Thyroid gland (tissue), 4 donors: ENCODE data around the gene BMERB1. TPM values are rescaled to one million over a fixed set of nuclear protein-coding genes. Genes with fewer than 3 reads are reported as not detected.
"Not testable (repeated sequence)": the region's sequence is repeated elsewhere in the genome, so short reads cannot be mapped to it uniquely, and the experiment has no call there.

Experiments used
- DNase-seq, 2 donors: peaks; one replicate each; pipeline ENCODE4 v3.0.0-alpha.2; 2019
- H3K27ac ChIP-seq, 3 donors: fragments of 200-600 bp; sonication (generic); 1 replicate in 2 of 3; 2 replicates in 1 of 3; pipeline ENCODE4 v1.5.1; 2016 to 2019; ENCODE audit warnings: mild to moderate bottlenecking in 1 of 3, moderate library complexity in 1 of 3
- H3K27me3 ChIP-seq: fragments of 200-600 bp; sonication (generic); one replicate; pipeline ENCODE4 v1.5.1; 2019
- H3K36me3 ChIP-seq, 2 donors: fragments of 200-600 bp; sonication (generic); one replicate each; pipeline ENCODE4 v1.5.1; 2016 to 2019
- H3K4me1 ChIP-seq, 2 donors: fragments of 200-600 bp; sonication (generic); one replicate each; pipeline ENCODE4 v1.5.1; 2017 to 2019
- H3K4me3 ChIP-seq, 3 donors: fragments of 200-600 bp; sonication (generic); replicated peaks in 1 of 3; 1 replicate in 2 of 3; 2 replicates in 1 of 3; pipeline ENCODE4 v1.5.1; 2016; ENCODE audit warnings: mild to moderate bottlenecking in 1 of 3
- H3K9me3 ChIP-seq: fragments of 200-600 bp; sonication (generic); one replicate; pipeline ENCODE4 v1.5.1; 2017
- POLR2A ChIP-seq, 2 donors: fragments of 450-650 bp; IDR thresholded peaks; one replicate each; pipeline ENCODE4 v1.6.1; 2017; ENCODE audit warnings: antibody characterized with exemption in 2 of 2, mild to moderate bottlenecking in 2 of 2, moderate library complexity in 1 of 2
- WGBS, 2 donors: methylation state at CpG; one replicate each; pipeline ENCODE4 v1.1.5; 2017; 5-methylcytosine and 5-hydroxymethylcytosine counted together
- intact Hi-C: fragments of 100-400 bp; cut with DNase I; formaldehyde crosslinking; loops from one replicate; pipeline ENCODE4 v1.15.1; 2023
- total RNA-seq, 4 donors: library from RNA; depleted of rRNA; stranded (reverse); fragments of >200 nt; gene quantifications; one replicate each; pipeline ENCODE4 v1.2.3, GENCODE V29; 2016
- TF ChIP-seq, protein P1 (sequence below), 6 experiments: fragments of 200-600 bp in 3 of 6; fragments of 450-650 bp in 3 of 6; sonication (generic) in 3 of 6; IDR thresholded peaks; one replicate each; pipeline ENCODE4 v1.5.1; 2016 to 2019; ENCODE audit warnings: antibody characterized with exemption in 6 of 6, mild to moderate bottlenecking in 2 of 6, inconsistent platforms in 1 of 6, moderate library complexity in 1 of 6

The BMERB1 gene
- total RNA-seq, 4 donors from 2014 or later: 13.7 to 31.0 (median 23.0) TPM

DNA sequence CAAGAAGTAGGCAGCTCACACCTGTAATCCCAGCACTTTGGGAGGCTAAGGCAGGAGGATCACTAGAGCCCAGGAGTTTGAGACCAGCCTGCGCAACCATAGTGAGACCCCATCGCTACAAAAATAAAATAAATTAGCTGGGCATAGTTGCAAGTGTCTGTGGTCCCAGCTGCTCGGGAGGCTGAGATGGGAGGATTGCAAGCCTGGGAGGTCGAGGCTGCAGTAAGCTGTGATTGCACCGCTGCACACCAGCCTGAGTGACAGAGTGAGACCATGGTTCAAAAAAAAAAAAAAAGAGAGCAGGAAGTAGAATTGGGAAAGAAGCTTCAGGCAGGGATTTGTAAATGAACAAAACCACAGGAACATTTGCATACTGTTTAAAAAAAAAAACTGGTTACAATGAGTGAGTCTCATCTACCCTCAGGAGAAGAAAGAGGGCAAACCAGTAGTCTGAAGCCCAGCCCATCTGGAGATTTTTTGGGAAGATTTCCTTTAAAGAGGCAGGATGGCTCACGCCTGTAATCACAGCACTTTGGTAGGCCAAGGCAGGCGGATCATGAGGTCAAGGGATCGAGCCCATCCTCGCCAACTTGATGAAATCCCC is 30.9 kb upstream of the BMERB1 start:
- Histone ChIP-seq H3K27ac (no peak overlapping the region), H3K4me3 (no peak overlapping the region), H3K9me3 (no peaks in the 10 kb centered on the region), H3K4me1 (no peaks in the 10 kb centered on the region), H3K27me3 (no peaks in the 10 kb centered on the region), H3K36me3 (no peaks in the 10 kb centered on the region)
- intact Hi-C loops: no loop called here
- DNase-seq: no peak
- 91 to 95% methylated on average over 9 of the region's 9 CpGs for WGBS, 2 donors
- TF ChIP-seq, protein P1, sequence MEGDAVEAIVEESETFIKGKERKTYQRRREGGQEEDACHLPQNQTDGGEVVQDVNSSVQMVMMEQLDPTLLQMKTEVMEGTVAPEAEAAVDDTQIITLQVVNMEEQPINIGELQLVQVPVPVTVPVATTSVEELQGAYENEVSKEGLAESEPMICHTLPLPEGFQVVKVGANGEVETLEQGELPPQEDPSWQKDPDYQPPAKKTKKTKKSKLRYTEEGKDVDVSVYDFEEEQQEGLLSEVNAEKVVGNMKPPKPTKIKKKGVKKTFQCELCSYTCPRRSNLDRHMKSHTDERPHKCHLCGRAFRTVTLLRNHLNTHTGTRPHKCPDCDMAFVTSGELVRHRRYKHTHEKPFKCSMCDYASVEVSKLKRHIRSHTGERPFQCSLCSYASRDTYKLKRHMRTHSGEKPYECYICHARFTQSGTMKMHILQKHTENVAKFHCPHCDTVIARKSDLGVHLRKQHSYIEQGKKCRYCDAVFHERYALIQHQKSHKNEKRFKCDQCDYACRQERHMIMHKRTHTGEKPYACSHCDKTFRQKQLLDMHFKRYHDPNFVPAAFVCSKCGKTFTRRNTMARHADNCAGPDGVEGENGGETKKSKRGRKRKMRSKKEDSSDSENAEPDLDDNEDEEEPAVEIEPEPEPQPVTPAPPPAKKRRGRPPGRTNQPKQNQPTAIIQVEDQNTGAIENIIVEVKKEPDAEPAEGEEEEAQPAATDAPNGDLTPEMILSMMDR (IDR thresholded peaks at IDR 0.05): no peak
- no peak for TF ChIP-seq POLR2A (IDR thresholded peaks at IDR 0.05)

DNA sequence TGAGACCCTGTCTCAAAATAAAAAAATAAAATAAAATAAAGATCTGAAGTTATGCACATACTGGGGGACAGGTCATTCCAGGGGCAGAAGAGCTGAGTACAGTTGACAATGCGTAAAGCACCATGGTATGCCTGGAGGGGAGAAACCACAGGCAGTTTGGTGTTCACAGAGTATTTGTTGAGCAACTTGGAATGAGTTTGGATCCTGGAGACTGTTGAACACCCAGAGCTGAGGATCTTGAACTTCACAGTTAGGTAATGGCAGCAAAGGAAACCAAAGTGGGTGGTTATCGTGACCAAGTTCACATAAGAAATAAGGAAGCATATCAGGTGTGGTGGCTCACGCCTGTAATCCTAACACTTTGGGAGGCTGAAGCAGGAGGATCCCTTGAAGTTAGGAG is 30.3 kb upstream of the BMERB1 start:
- 96 to 97% methylated on average over 3 of the region's 3 CpGs for WGBS, 2 donors
- peak overlapping the region in 1 of 3 donors; percentile 56 for H3K27ac ChIP-seq
- H3K36me3 ChIP-seq, intact Hi-C loops, H3K9me3 ChIP-seq, DNase-seq, H3K4me1 ChIP-seq, H3K27me3 ChIP-seq, H3K4me3 ChIP-seq: not testable (repeated sequence)

DNA sequence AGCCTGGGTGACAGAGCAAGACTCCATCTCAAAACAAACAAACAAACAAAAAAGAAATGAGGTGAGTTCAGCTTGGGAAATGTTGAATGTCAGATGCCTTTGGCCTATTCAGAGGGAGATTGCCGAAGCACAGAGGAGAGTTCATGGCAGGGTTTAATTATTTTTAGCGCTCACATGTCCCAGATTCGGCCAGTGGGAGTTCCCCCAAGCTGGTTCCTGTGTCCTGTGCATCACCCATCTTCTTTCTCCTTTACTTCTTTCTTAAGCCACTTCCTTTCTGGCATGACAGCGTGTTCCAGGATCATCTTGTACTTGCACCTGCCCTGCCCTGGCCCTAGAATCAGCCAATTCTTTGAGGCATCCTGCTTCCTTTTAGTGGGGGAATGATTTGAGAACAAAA is 29.6 kb upstream of the BMERB1 start:
- Histone ChIP-seq H3K9me3 (no peaks in the 10 kb centered on the region), H3K27ac (peak overlapping the region in 2 of 3 donors; percentile 35 to 56), H3K36me3 (no peaks in the 10 kb centered on the region), H3K4me1 (no peaks in the 10 kb centered on the region), H3K27me3 (no peaks in the 10 kb centered on the region), H3K4me3 (no peak overlapping the region)
- 61 to 71% methylated on average over 4 of the region's 4 CpGs for WGBS, 2 donors
- TF ChIP-seq, protein P1 (IDR thresholded peaks at IDR 0.05): no peak
- TF ChIP-seq POLR2A (IDR thresholded peaks at IDR 0.05): no peak
- intact Hi-C loops: no loop called here
- DNase-seq: no peak

DNA sequence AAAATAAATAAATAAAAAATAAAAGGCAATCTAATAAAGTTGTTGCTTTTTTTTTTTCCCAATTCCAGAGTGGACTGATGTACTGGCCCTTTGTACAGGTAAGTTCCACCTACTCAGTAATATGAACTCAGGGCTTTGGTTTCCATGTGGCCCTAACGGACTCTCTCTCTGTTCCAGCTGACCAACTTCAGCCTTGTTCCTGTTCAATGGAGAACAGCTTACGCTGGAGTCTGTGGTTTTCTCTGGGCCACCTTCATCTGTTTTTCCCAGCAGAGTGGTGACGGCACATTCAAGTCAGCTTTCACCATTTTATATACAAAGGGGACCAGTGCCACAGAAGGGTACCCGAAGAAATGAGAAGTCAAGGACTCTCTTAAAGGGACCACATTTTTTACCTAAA is 26.6 kb upstream of the BMERB1 start:
- intact Hi-C loops, H3K4me1 ChIP-seq, H3K27ac ChIP-seq, H3K27me3 ChIP-seq, H3K36me3 ChIP-seq, H3K9me3 ChIP-seq, DNase-seq, H3K4me3 ChIP-seq: not testable (repeated sequence)
- WGBS, 2 donors: 75 to 79% methylated on average over 4 of the region's 4 CpGs

DNA sequence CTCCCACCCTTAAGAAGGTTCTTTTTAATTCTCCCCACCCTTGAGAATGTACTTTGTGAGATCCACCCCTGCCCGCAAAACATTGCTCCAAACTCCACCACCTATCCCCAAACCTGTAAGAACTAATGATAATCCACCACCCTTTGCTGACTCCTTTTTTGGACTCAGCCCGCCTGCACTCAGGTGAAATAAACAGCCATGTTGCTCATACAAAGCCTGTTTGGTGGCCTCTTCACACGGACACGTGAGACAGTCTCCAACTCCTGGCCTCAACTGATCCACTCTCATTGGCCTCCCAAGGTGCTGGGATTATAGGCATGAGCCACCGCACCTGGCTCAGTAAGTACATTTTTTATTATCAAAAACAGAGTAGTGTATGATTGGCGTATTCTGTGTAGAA is 24.9 kb upstream of the BMERB1 start:
- not testable (repeated sequence) for DNase-seq

DNA sequence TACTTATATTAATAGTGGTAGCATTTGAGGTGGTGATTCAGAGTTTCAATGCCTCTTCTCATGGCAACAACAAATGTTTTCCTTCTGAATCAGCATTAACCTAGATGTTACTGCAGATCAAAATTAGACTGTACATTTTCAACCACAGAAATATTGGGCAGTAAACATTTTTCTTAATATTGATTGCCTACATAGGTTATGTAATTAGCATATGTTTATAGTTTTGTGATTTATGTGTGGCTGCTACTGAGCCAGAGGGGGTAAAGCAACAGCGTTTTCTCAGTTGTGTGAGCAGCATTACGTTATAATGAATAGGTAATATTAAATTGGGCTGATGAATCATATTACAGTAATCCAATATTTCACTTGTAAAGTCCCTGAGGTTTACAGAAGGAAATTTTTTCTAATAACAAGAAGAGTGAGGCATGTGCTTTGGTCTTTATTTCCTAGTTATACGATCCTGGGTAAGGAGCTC is 18.8 kb upstream of the BMERB1 start:
- Histone ChIP-seq H3K9me3 (no peaks in the 10 kb centered on the region), H3K4me3 (no peak overlapping the region), H3K27ac (no peak overlapping the region), H3K36me3 (no peaks in the 10 kb centered on the region), H3K4me1 (no peaks in the 10 kb centered on the region), H3K27me3 (no peaks in the 10 kb centered on the region)
- TF ChIP-seq, protein P1 (IDR thresholded peaks at IDR 0.05): no peak
- TF ChIP-seq POLR2A (IDR thresholded peaks at IDR 0.05): no peak
- intact Hi-C loops: no loop called here
- WGBS, 2 donors: 76 to 81% methylated on average over 3 of the region's 3 CpGs
- DNase-seq: no peak

More for the DNA sequence above, 24.9 kb upstream of the BMERB1 start:
- H3K27me3 ChIP-seq, H3K4me3 ChIP-seq, H3K27ac ChIP-seq, H3K36me3 ChIP-seq, H3K4me1 ChIP-seq, intact Hi-C loops, H3K9me3 ChIP-seq: not testable (repeated sequence)
- 95 to 96% methylated on average over 6 of the region's 6 CpGs for WGBS, 2 donors
